GM10266 (cell line): ENCODE results near the gene ATP2B2.

ENCODE experiments used
- DNase-seq: peaks from one replicate; pipeline ENCODE4 v3.0.0; 2012; ENCODE audit errors: extremely low spot score
- TF ChIP-seq, protein P1 (sequence below): IDR thresholded peaks from 2 replicates; pipeline ENCODE4 v1.5.1; 2012; ENCODE audit warnings: mild to moderate bottlenecking, low read depth; ENCODE audit not compliant: control insufficient read depth, insufficient read depth; ENCODE audit errors: missing control alignments

ATP2B2 gene

DNA sequence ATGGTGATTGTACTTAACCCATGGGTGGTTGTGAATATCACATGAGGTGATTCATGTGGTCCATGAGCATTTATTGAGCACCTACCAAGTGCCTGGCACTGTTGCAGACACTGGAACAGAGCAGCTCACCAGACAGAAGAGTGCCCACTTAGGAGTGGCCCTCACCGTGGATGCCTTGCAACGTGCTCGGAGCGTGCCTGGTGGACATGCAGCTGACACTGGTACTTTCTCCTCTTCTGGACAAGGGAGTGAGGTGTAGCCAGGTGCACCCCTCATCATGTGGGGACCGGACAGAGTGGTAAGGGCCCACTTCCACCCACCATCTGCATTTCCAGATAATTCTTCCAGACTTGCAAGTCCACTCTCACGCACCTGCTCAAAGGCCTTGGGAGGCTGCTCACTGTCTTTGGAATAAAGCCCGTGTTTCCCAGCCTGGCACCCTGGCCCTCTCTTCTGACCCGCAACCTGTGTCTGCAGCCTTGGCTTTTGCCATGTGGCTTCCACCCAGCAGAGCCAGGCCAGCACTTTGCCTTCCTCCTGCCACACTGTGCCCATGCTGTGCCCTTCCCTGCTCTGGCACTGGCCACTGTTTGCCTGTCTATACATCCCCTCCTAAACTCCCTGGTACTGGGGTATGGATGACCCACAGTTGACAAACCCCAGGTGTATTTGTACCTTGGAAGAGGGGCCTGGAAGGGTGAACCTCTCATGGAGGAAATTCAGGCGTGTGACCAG, 93.6 kb downstream of the ATP2B2 start:
- TF ChIP-seq, protein P1, sequence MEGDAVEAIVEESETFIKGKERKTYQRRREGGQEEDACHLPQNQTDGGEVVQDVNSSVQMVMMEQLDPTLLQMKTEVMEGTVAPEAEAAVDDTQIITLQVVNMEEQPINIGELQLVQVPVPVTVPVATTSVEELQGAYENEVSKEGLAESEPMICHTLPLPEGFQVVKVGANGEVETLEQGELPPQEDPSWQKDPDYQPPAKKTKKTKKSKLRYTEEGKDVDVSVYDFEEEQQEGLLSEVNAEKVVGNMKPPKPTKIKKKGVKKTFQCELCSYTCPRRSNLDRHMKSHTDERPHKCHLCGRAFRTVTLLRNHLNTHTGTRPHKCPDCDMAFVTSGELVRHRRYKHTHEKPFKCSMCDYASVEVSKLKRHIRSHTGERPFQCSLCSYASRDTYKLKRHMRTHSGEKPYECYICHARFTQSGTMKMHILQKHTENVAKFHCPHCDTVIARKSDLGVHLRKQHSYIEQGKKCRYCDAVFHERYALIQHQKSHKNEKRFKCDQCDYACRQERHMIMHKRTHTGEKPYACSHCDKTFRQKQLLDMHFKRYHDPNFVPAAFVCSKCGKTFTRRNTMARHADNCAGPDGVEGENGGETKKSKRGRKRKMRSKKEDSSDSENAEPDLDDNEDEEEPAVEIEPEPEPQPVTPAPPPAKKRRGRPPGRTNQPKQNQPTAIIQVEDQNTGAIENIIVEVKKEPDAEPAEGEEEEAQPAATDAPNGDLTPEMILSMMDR = no peak
- DNase-seq = no peak

DNA sequence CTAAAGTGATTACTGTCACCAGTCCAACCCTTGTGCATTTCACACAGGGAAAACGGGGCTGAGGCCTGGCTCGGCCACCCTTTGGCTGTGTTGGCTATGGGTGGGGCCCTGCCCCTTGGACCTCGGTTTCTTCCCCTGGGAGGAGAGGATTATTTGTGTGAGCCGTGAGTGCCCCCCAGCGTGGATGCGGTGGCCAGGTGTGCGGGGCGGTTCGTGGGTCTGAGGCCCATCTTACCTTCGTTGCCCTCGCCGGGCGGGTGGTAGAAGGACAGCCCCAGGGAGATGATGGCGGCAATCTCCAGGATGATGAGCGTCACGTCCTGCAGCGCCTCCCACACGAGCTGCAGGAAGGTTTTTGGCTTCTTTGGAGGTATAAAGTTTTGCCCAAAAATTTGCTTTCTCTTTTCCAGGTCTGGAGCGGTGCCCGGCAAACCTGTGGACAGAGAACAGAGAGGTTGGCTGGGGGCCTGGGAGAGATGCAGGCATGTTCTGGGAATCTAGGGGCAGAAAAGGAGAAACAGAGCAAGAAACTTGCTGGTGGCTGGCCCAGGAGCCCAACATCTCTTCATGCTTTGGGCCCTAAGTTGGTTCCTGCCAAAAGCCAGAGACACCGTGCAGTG, 94.9 kb downstream of the ATP2B2 start:
- TF ChIP-seq, protein P1 = no peak
- no peak for DNase-seq

DNA sequence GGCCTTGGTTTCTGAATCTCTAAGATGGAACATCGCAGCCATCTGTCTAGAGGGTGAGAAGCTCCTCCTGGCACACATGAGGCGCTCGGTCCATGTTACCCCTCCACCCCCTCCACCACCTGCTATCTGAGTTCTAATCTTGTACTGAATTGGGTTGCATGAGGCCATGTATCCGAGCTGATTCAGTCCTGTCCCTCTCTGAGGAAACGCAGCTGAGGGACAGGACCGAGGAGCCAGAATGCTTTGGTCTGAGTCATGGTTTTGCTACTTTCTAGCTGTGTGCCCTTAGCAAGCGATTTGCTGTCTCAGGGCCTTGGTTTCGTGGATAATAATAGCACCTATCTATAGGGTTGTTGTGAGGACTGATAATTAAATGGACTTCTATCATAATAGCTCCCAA, 96.7 kb downstream of the ATP2B2 start:
- DNase-seq = no peak
- TF ChIP-seq, protein P1 = no peak

DNA sequence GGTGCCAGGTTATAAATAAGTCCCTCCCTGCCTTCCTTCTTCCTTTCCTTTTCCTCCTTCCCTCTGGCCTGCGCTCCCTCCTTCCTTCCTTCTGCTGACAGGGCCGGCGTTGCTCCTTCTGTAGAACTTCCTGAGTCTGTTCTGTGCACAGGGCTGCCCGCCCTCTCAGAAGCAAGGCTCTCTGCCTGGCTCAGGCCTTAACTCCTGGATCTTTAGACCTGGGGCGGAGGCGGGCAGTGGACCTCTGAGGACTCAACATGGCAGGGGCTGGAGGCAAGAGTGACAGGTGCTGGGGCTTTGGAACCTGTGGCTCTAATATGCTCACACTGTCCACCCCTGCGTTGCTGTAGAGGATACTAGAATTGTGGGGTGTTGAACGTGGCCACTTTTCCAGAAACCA, 98.0 kb downstream of the ATP2B2 start:
- no peak for DNase-seq
- TF ChIP-seq, protein P1 = no peak

DNA sequence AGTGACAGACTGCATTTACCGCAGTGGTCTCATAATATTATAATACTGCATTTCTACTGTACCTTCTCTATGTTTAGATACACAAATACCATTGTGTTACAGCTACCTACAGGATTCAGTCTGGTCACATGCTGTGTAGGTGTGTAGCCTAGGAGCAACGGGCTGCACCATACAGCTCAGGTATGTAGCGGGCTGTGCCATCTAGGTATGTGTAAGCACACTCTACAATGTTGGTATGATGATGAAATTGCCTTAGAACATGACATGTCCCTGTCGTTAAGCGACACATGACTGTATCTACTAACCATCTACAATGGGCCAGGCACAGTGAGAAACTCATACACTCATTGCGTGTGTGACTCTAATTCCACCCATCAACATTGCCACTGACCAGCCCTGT, 99.0 kb downstream of the ATP2B2 start:
- DNase-seq = no peak
- TF ChIP-seq, protein P1 = no peak

DNA sequence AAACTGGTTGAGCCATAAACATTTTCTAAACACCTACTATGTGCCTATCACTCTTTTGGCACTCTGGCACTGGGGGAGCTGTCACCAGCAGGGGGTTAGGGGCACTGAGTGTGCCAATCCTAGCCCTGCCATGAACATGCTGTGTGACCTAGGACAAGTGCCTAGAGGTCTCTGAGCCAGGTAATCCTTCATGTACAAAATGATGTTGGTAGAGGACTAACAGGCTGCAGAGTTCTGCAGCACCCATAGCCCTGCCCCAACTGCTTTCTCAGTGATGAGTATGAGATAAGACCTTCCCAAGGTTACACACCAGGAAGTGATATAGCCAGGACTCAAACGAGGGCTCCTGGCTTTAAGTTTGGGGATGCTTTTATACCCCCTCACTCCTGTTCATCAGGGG, 99.6 kb downstream of the ATP2B2 start:
- DNase-seq = no peak
- TF ChIP-seq, protein P1 = no peak

DNA sequence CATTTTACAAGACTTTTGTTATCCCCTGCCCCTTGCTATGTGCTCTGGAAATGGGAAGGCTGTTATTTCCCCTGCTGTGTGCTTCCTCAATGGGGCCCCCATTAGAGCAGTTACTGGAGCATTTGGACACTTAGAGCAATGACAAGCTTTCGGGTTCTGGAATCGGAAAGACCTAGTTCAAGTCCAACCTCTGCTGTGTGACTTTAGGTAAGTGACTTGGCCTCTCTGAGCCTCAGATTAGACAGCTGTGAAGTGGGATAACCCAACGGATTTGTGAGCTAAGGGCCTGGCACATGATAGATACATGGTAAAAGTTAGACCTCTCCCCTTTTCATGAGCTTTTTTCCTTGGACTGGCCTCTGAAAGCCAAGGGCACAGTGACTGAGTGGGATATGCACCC, 100.5 kb downstream of the ATP2B2 start:
- no peak for DNase-seq
- TF ChIP-seq, protein P1 = no peak
